Activated CD4-positive, CD25-positive, alpha-beta regulatory T cell treated with anti-CD3 and anti-CD28 coated beads, Interleukin-2, amount 50 U/mL, for 72 hours (primary cell): ENCODE results near the gene GSTM1.

ENCODE experiments used
- DNase-seq: peaks from one replicate; pipeline ENCODE4 v3.0.0; 2021

The GSTM1 gene

DNA sequence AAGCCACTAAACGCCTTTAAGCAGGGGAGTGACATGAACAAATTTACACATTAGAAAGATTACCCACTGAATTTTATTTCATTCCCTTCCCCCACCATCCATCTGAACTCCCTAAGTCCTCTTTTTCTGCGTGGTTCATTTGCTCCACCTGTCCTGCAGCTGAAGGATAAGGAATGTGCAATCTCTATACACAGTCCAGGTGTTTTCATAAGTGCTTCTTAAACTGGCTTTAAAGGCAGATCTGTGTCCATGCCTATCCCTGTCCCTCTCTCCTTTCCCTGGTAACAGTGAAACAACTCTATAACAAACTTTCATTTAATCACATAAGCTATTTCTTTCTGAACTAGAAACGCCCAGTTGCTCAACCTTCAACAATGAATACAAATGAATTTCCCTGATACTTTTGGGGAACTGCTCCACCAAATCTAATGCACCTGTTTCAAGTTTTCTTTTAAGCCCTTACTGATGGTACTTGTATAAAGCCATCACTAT is 44.8 kb downstream of the GSTM1 start:
- DNase-seq: no peak

DNA sequence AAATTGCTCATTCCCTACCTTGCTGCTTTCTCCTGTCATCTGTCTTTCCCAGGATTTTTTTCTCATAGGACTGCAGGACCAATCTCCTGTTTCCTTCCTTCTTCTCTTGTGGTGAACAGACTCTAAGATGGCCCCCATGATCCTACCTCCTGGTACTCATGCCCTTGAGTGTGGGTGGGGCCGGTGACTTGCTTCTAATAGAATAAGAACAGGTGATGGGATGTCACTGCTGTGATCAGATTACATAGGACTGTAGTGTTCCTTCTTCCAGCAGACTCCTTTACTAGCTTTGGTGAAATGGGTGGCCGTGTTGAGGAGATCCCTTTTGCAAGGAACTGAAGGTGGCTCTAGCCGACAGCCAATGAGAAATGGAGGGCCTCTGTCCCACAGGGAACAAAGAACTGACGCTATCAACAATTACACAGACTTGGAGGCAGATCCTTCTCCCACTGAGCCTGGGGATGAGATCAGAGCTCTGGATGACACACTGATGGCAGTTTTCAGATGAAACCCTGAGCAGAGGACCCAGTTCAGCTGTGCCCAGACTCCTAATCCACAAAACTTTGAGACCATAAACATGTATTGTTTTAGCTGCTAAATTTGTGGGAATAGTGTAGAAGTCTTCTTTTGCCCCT is 45.7 kb downstream of the GSTM1 start:
- no peak for DNase-seq

DNA sequence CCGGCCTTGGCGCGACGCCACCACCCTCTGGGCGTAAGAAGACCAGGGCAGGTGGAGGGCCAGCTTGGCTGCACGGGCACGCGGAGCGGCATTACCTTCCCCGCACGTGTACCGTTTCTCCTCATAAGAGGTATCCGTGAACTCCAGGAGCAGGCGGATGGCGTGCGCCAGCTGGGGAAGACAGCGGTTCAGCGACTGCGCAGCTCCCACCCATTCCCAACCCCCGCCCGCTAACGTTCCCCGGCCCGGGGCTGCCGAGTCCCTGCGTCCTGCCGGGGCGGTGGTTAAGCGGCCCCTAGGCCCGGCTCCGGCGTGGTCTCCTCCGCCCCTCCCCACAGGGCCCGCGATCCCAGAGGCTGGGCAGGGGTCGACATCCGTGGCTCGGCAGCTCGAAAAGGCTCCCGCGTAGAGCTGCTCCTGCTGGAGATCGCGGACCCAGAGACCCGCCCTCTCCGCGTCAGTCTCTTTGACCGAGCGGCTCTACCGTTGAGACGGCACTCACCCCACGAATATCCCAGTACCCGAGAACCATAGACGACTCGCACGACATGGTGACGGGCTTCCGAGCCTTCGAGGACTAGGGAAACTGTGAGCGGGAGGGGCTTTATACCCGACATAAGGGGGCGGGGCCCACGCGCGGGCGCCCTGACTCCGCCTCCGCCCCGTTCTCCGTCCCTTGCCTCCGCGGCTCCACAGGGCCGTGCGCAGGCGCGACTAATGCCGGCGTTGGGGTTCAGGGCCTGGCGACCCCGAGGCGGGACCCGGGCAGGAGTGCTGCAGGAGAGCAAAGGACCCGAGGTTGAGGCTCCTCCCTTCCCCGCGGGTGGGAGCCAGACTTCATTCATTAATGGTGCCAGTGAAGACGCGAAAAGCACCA is 52.4 kb downstream of the GSTM1 start:
- peak; percentile 81 for DNase-seq

DNA sequence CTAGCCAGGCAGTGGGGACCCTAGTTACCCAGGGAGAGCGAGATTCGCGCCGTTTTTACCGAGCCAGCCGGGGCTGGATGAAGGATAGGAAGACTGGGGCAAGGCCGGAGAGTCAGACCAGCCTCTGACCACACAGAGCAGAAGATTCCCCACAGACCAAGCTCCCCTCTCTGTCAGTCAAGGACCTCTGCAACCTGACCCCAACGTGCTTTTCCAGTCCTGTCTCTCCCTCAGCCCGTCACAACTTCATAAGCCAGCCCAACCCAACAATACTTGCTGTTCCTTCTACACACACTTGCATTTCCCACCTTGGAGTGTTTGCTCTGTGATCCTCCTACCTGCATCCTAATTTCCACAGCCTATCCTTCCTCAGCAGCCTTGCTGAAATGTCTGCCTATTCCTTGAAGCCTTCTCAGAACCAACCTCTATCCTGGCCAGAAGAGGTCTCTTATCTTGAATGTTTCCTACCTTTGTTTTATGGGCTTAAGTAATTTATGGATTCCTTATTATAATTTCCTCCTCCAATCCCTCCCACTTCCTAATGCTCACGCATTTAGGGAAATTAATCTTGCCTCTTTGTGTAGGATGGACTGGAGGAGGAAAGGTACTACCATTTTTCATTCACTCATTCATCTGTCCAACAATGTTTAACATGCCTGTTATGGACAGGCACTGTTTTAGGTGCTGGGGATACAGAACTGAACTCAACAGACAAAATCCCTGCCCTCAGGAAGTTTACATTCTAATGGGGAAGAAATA is 53.2 kb downstream of the GSTM1 start, which contains the start of gene GSTM3:
Gene GSTM3 (minus strand): TSS at position 424 of the 759 bp plus-strand sequence. CDS start 751 bp downstream, outside the sequence.
- no peak for DNase-seq
